Left ventricle myocardium inferior (tissue), 1 donor: Measurements from ENCODE around the gene ATP7A. TPM values are rescaled to one million over a fixed set of nuclear protein-coding genes. Genes with fewer than 3 reads are reported as not detected.
"Not testable (repeated sequence)": the region's sequence is repeated elsewhere in the genome, so short reads cannot be mapped to it uniquely, and the experiment has no call there.

Experiments used
- DNase-seq: peaks from one replicate; pipeline ENCODE4 v3.0.0-alpha.2; 2020
- H3K27ac ChIP-seq: fragments of 200-600 bp; replicated peaks from 2 replicates; pipeline ENCODE4 v1.8.0; 2021
- H3K27me3 ChIP-seq: fragments of 200-600 bp; 2 replicates; pipeline ENCODE4 v1.8.0; 2021; ENCODE audit warnings: low read depth
- H3K36me3 ChIP-seq: fragments of 200-600 bp; 2 replicates; pipeline ENCODE4 v1.8.0; 2021
- H3K4me1 ChIP-seq: fragments of 200-600 bp; 2 replicates; pipeline ENCODE4 v1.8.0; 2021
- H3K4me3 ChIP-seq: fragments of 200-600 bp; 2 replicates; pipeline ENCODE4 v1.8.0; 2021; ENCODE audit warnings: mild to moderate bottlenecking, moderate library complexity
- H3K9me3 ChIP-seq: fragments of 200-600 bp; replicated peaks from 2 replicates; pipeline ENCODE4 v1.8.0; 2021
- intact Hi-C: fragments of 100-400 bp; cut with micrococcal nuclease; formaldehyde crosslinking; loops from one replicate; pipeline ENCODE4 v1.11.0; 2022
- total RNA-seq: library from RNA; stranded (reverse); fragmentation: NEBNext Ultra II Directional; extraction: Animal tissue kit (Norgen Biotek cat#: 25700); gene quantifications from one replicate; pipeline ENCODE4 v1.2.1, GENCODE V29; 2021
- TF ChIP-seq, protein P1 (sequence below): fragments of 200-600 bp; IDR thresholded peaks from 2 replicates; pipeline ENCODE4 v1.8.0; 2021; ENCODE audit warnings: antibody characterized with exemption, mild to moderate bottlenecking, borderline replicate concordance
- donor health status: DM: no; HTN: yes; CAD: no; lungs with severe emphysema.

The ATP7A gene
- total RNA-seq, 1 donor from 2014 or later = 4.5 TPM

DNA sequence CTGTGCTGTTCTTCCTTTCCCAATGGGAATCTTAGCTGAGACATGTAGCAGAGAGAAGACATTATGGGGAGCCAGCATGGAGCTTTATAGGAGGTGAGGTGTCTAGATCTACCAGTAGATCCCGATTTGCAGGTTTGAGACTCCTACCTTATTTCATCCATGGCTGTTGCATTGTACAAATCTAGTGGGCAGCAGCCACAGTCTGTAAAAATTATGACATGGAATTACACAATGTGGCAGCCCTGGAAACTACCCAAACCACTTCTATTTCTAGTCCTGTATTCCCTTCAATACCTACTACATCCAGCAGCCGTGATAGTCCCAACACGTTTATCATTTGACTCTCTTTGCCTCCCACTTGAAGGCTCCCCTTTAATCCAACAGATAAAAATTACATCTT is 8.1 kb downstream of the ATP7A start:
- Histone ChIP-seq H3K36me3 (no peaks in the 10 kb centered on the region), H3K27me3 (no peaks in the 10 kb centered on the region), H3K27ac (no peak overlapping the region), H3K4me3 (no peak overlapping the region), H3K4me1 (peaks cover 14% of the 10 kb centered on the region), H3K9me3 (no peaks in the 10 kb centered on the region)
- intact Hi-C loops = no loop called here
- TF ChIP-seq, protein P1, sequence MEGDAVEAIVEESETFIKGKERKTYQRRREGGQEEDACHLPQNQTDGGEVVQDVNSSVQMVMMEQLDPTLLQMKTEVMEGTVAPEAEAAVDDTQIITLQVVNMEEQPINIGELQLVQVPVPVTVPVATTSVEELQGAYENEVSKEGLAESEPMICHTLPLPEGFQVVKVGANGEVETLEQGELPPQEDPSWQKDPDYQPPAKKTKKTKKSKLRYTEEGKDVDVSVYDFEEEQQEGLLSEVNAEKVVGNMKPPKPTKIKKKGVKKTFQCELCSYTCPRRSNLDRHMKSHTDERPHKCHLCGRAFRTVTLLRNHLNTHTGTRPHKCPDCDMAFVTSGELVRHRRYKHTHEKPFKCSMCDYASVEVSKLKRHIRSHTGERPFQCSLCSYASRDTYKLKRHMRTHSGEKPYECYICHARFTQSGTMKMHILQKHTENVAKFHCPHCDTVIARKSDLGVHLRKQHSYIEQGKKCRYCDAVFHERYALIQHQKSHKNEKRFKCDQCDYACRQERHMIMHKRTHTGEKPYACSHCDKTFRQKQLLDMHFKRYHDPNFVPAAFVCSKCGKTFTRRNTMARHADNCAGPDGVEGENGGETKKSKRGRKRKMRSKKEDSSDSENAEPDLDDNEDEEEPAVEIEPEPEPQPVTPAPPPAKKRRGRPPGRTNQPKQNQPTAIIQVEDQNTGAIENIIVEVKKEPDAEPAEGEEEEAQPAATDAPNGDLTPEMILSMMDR = no peak
- DNase-seq = no peak

DNA sequence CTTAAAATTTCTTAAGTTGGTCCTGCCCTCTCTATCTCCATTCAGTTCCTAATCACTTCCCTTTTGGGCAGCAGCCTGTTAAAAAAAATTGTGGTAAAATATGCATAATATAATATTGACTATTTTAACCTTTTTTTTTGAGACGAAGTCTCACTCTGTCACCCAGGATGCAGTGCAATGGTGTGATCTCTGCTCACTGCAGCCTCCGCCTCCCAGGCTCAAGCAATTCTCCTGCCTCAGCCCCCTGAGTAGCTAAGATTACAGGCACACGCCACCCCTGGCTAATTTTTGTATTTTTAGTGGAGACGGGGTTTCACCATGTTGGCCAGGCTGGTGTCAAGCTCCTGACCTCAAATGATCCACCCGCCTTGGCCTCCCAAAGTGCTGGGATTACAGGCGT is 8.9 kb downstream of the ATP7A start:
- DNase-seq, H3K4me3 ChIP-seq, H3K27me3 ChIP-seq, H3K9me3 ChIP-seq, intact Hi-C loops, H3K36me3 ChIP-seq, H3K27ac ChIP-seq: not testable (repeated sequence)
- H3K4me1 ChIP-seq = peaks cover 14% of the 10 kb centered on the region

GRCh38 chrX:77922787-77923186 is 12.3 kb downstream of the ATP7A start:
- no peaks in the 10 kb centered on the region for H3K27me3 ChIP-seq
- DNase-seq = no peak
- TF ChIP-seq, protein P1 = no peak
- H3K27ac ChIP-seq = no peak overlapping the region
- peaks cover 11% of the 10 kb centered on the region for H3K4me1 ChIP-seq
- no peaks in the 10 kb centered on the region for H3K9me3 ChIP-seq
- intact Hi-C loops = no loop called here
- no peak overlapping the region for H3K4me3 ChIP-seq
- H3K36me3 ChIP-seq = no peaks in the 10 kb centered on the region

DNA sequence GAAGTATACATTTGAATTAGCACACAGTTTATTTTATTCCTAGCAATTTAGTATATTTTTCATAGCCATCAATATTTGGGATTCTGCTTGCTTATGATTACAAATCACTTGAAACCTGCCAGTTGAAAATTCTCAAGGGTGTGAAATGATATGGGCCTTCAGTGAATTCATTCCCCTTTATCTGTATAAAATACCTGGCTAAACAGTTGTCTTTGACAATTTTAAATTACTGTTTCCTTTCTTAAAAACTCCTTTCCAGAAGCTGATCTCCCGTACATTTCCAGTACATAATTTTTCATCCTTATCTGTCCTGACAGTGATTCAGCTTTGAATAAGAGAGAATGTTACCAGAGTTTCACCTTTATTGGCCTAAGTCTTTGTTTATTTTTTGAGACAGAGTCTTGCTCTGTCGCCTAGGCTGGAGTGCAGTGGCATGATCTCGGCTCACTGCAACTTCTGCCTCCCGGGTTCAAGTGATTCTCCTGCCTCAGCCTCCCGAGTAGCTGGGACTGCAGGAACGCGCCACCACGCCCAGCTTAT is 13.9 kb downstream of the ATP7A start:
- Histone ChIP-seq H3K36me3 (no peaks in the 10 kb centered on the region), H3K4me1 (no peaks in the 10 kb centered on the region), H3K9me3 (no peaks in the 10 kb centered on the region), H3K27me3 (no peaks in the 10 kb centered on the region), H3K4me3 (no peak overlapping the region), H3K27ac (no peak overlapping the region)
- intact Hi-C loops = no loop called here
- TF ChIP-seq, protein P1 = no peak
- DNase-seq = no peak

DNA sequence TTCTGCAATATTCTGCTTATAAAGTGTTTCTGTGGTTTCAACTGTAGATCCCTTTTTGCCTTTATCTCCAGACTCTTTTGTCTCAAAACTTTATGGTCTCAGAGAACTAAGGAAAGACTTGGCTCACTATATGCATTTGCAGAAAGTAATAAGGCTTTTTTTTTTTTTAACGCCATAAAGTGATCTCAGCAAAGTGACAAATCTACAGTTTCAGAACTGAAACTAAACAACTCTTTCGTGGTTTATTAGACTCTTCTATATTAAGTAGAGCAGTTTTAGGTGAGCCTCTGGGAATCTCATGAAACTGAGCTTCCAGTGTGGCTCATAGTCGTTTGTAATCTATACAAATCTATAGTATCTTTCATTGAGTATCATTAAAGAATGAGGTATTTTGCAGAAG is 15.3 kb downstream of the ATP7A start:
- H3K9me3 ChIP-seq = no peaks in the 10 kb centered on the region
- H3K27me3 ChIP-seq = no peaks in the 10 kb centered on the region
- no peak for DNase-seq
- H3K4me1 ChIP-seq = no peaks in the 10 kb centered on the region
- TF ChIP-seq, protein P1 = no peak
- H3K36me3 ChIP-seq = no peaks in the 10 kb centered on the region
- intact Hi-C loops = no loop called here
- no peak overlapping the region for H3K27ac ChIP-seq
- H3K4me3 ChIP-seq = no peak overlapping the region

DNA sequence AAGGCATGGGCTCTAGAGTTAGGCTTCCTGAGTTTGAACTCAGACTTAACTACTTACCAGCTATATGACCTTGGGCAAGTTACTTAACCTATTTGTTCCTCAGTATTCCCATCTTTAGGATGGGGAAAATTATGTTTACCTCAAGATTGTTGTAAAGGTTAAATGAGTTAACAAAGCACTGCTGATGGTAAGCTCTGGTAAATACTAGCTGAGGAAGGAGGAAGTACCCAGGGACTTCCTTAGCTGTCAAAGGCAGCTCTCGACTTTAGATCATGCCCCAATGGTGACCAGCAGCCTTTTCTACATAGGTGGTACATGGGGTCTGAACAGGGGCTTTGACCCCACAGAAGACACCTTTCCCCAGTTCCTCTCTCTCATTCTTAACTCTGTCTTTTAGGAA is 20.1 kb downstream of the ATP7A start:
- intact Hi-C loops = no loop called here
- H3K36me3 ChIP-seq = no peaks in the 10 kb centered on the region
- no peak for DNase-seq
- H3K27me3 ChIP-seq = no peaks in the 10 kb centered on the region
- no peak overlapping the region for H3K4me3 ChIP-seq
- H3K9me3 ChIP-seq = no peaks in the 10 kb centered on the region
- TF ChIP-seq, protein P1 = no peak
- no peaks in the 10 kb centered on the region for H3K4me1 ChIP-seq
- no peak overlapping the region for H3K27ac ChIP-seq
